Measurements from ENCODE around the gene GSDMA.

DNA sequence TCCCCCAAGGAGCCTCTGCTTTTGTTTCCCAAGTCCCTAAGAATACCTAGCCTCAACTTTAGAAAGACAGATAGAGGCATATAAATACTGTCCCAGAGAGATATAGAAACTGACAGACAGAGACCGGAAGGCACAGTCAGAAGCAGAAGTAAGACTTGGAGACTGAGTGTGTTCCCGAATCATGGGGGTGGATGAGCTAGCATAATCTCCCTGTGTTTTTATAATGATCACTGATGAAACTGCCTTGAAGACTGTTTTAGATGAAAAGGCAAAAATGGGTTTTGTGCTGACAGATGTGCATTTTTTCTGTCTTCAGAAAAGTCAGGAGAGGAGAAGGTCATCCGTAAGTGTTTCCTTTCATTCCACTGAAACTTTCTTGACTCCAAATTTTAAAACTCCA is 9.5 kb downstream of the GSDMA start:
- TF ChIP-seq, protein P1, sequence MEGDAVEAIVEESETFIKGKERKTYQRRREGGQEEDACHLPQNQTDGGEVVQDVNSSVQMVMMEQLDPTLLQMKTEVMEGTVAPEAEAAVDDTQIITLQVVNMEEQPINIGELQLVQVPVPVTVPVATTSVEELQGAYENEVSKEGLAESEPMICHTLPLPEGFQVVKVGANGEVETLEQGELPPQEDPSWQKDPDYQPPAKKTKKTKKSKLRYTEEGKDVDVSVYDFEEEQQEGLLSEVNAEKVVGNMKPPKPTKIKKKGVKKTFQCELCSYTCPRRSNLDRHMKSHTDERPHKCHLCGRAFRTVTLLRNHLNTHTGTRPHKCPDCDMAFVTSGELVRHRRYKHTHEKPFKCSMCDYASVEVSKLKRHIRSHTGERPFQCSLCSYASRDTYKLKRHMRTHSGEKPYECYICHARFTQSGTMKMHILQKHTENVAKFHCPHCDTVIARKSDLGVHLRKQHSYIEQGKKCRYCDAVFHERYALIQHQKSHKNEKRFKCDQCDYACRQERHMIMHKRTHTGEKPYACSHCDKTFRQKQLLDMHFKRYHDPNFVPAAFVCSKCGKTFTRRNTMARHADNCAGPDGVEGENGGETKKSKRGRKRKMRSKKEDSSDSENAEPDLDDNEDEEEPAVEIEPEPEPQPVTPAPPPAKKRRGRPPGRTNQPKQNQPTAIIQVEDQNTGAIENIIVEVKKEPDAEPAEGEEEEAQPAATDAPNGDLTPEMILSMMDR (IDR thresholded peaks at IDR 0.05): no peak
- no peak for TF ChIP-seq POLR2A (IDR thresholded peaks at IDR 0.05)
